ENCODE measurements around the gene SP7. TPM values are rescaled to one million over a fixed set of nuclear protein-coding genes. Genes with fewer than 3 reads are reported as not detected.
A peak's percentile ranks its signal among the peaks of the same experiment; 100 is the strongest.

SP7 gene
- total RNA-seq, 1 donor from 2014 or later, result not detected

- no peak for DNase-seq (ENCODE audit: low spot score)
- TF ChIP-seq CTCF (IDR thresholded peaks at IDR 0.05), result peak; percentile 94
- H3K36me3 Mint-ChIP-seq (ENCODE audit: low read depth), result no peaks in the 10 kb centered on the region
- H3K27me3 Mint-ChIP-seq (ENCODE audit: low read depth), result no peaks in the 10 kb centered on the region
- peaks cover 5% of the 10 kb centered on the region for H3K4me1 Mint-ChIP-seq (ENCODE audit: low read depth)
- no peak overlapping the region for H3K27ac Mint-ChIP-seq (ENCODE audit: unreplicated experiment)
- no peaks in the 10 kb centered on the region for H3K9me3 Mint-ChIP-seq (ENCODE audit: low read depth)
- H3K4me3 Mint-ChIP-seq (ENCODE audit: unreplicated experiment), result no peak overlapping the region
Observed at GRCh38 chr12:53352331-53353256, 16.4 kb upstream of the SP7 start.

GRCh38 chr12:53347905-53348304 is 11.8 kb upstream of the SP7 start:
- Mint-ChIP-seq H3K4me1 (ENCODE audit: low read depth) (peaks cover 21% of the 10 kb centered on the region), H3K36me3 (ENCODE audit: low read depth) (no peaks in the 10 kb centered on the region), H3K27ac (ENCODE audit: unreplicated experiment) (no peak overlapping the region), H3K9me3 (ENCODE audit: low read depth) (no peaks in the 10 kb centered on the region), H3K27me3 (ENCODE audit: low read depth) (no peaks in the 10 kb centered on the region), H3K4me3 (ENCODE audit: unreplicated experiment) (no peak overlapping the region)
- no peak for TF ChIP-seq CTCF (IDR thresholded peaks at IDR 0.05)
- no peak for DNase-seq (ENCODE audit: low spot score)

- no peaks in the 10 kb centered on the region for H3K9me3 Mint-ChIP-seq (ENCODE audit: low read depth)
- H3K36me3 Mint-ChIP-seq (ENCODE audit: low read depth), result no peaks in the 10 kb centered on the region
- H3K27ac Mint-ChIP-seq (ENCODE audit: unreplicated experiment), result no peak overlapping the region
- TF ChIP-seq CTCF (IDR thresholded peaks at IDR 0.05), result no peak
- H3K4me1 Mint-ChIP-seq (ENCODE audit: low read depth), result peaks cover 16% of the 10 kb centered on the region
- H3K4me3 Mint-ChIP-seq (ENCODE audit: unreplicated experiment), result no peak overlapping the region
- H3K27me3 Mint-ChIP-seq (ENCODE audit: low read depth), result no peaks in the 10 kb centered on the region
- no peak for DNase-seq (ENCODE audit: low spot score)
Observed at GRCh38 chr12:53346491-53346890, 10.3 kb upstream of the SP7 start.

- Mint-ChIP-seq H3K27me3 (ENCODE audit: low read depth) (peaks cover 3% of the 10 kb centered on the region), H3K9me3 (ENCODE audit: low read depth) (no peaks in the 10 kb centered on the region), H3K27ac (ENCODE audit: unreplicated experiment) (peak overlapping the region; percentile 97), H3K4me3 (ENCODE audit: unreplicated experiment) (peak overlapping the region; percentile 95), H3K4me1 (ENCODE audit: low read depth) (peaks cover 16% of the 10 kb centered on the region), H3K36me3 (ENCODE audit: low read depth) (no peaks in the 10 kb centered on the region)
- peak; percentile 63 for TF ChIP-seq CTCF (IDR thresholded peaks at IDR 0.05)
- no peak for DNase-seq (ENCODE audit: low spot score)
Observed at GRCh38 chr12:53345486-53346188, 9.5 kb upstream of the SP7 start.

GRCh38 chr12:53344824-53345485 is 8.8 kb upstream of the SP7 start:
- Mint-ChIP-seq H3K4me1 (ENCODE audit: low read depth) (peaks cover 16% of the 10 kb centered on the region), H3K9me3 (ENCODE audit: low read depth) (no peaks in the 10 kb centered on the region), H3K27me3 (ENCODE audit: low read depth) (peaks cover 5% of the 10 kb centered on the region), H3K27ac (ENCODE audit: unreplicated experiment) (peak overlapping the region; percentile 97), H3K4me3 (ENCODE audit: unreplicated experiment) (peak overlapping the region; percentile 95), H3K36me3 (ENCODE audit: low read depth) (no peaks in the 10 kb centered on the region)
- TF ChIP-seq CTCF (IDR thresholded peaks at IDR 0.05), result peak; percentile 87
- no peak for DNase-seq (ENCODE audit: low spot score)

Data from chondrocyte (in vitro differentiated cells).